WTC11 (cell line): ENCODE data around the gene SAAL1. TPM values are rescaled to one million over a fixed set of nuclear protein-coding genes. Genes with fewer than 3 reads are reported as not detected.

ENCODE experiments used
- ATAC-seq: fragments of 200-7000 bp; cut with Tn5 transposase; 2 replicates; pipeline ENCODE4 v1.10.0; 2021; ENCODE audit warnings: mild to moderate bottlenecking, moderate library complexity
- CTCF ChIA-PET: fragments of 300-600 bp; sonication (Branson Sonifier 250); formaldehyde crosslinking; loops from one replicate; lab custom pipeline; 2021; ENCODE audit warnings: antibody characterized with exemption; lab: Charles Lee
- POLR2A ChIA-PET: fragments of 350-600 bp; sonication (Branson Sonifier 250); formaldehyde crosslinking; loops from one replicate; lab custom pipeline; 2021; ENCODE audit warnings: antibody characterized with exemption; lab: Charles Lee
- DNase-seq: peaks from one replicate; pipeline ENCODE4 v3.0.0; 2021; ENCODE audit warnings: low spot score
- H3K27ac Mint-ChIP-seq: 2 replicates; pipeline ENCODE4 v1.8.0; 2021; ENCODE audit warnings: mixed read lengths
- H3K27me3 Mint-ChIP-seq: 2 replicates; pipeline ENCODE4 v1.8.0; 2021; ENCODE audit warnings: low read depth, mild to moderate bottlenecking, moderate library complexity, mixed read lengths
- H3K36me3 Mint-ChIP-seq: 2 replicates; pipeline ENCODE4 v1.8.0; 2021; ENCODE audit warnings: mixed read lengths
- H3K4me1 Mint-ChIP-seq: 2 replicates; pipeline ENCODE4 v1.8.0; 2022; ENCODE audit warnings: mixed read lengths
- H3K4me3 Mint-ChIP-seq: 2 replicates; pipeline ENCODE4 v1.8.0; 2021; ENCODE audit warnings: mild to moderate bottlenecking, moderate library complexity, mixed read lengths
- H3K9me3 Mint-ChIP-seq: 2 replicates; pipeline ENCODE4 v1.8.0; 2021; ENCODE audit warnings: mixed read lengths
- ATF1 ChIP-seq: sonication (generic); formaldehyde crosslinking; IDR thresholded peaks from 2 replicates; pipeline ENCODE4 v1.8.1; 2023; ENCODE audit warnings: mild to moderate bottlenecking, moderate library complexity, missing genetic modification reagents
- CBFB ChIP-seq: sonication (generic); formaldehyde crosslinking; IDR thresholded peaks from 2 replicates; pipeline ENCODE4 v1.8.1; 2022; ENCODE audit warnings: mild to moderate bottlenecking, low read depth, missing genetic modification reagents
- CREB1 ChIP-seq: sonication (generic); formaldehyde crosslinking; IDR thresholded peaks from 2 replicates; pipeline ENCODE4 v1.8.0; 2023; ENCODE audit warnings: mild to moderate bottlenecking, missing genetic modification reagents
- FOXK1 ChIP-seq: sonication (generic); formaldehyde crosslinking; IDR thresholded peaks from 2 replicates; pipeline ENCODE4 v1.8.0; 2022; ENCODE audit warnings: mild to moderate bottlenecking, moderate library complexity, missing genetic modification reagents
- JAZF1 ChIP-seq: fragments of 250-450 bp; sonication (Bioruptor Pico); IDR thresholded peaks from 2 replicates; pipeline ENCODE4 v1.9.0; 2021; ENCODE audit warnings: moderate library complexity, mild to moderate bottlenecking, inconsistent platforms
- MYBL2 ChIP-seq: sonication (generic); formaldehyde crosslinking; IDR thresholded peaks from 2 replicates; pipeline ENCODE4 v1.8.1; 2023; ENCODE audit warnings: mild to moderate bottlenecking, moderate library complexity, missing genetic modification reagents
- NFE2L1 ChIP-seq: sonication (generic); formaldehyde crosslinking; IDR thresholded peaks from 2 replicates; pipeline ENCODE4 v1.8.1; 2023; ENCODE audit warnings: missing genetic modification reagents
- SP1 ChIP-seq: sonication (generic); formaldehyde crosslinking; conservative IDR thresholded peaks from 2 replicates; pipeline ENCODE4 v1.8.1; 2022; ENCODE audit warnings: missing genetic modification reagents
- TCF7 ChIP-seq: sonication (generic); formaldehyde crosslinking; IDR thresholded peaks from 2 replicates; pipeline ENCODE4 v1.8.0; 2022; ENCODE audit warnings: mild to moderate bottlenecking, low read depth, missing genetic modification reagents, moderate library complexity
- TEAD1 ChIP-seq: sonication (generic); formaldehyde crosslinking; IDR thresholded peaks from 2 replicates; pipeline ENCODE4 v1.8.0; 2022; ENCODE audit warnings: mild to moderate bottlenecking, missing genetic modification reagents
- ZBTB21 ChIP-seq: sonication (generic); formaldehyde crosslinking; IDR thresholded peaks from 2 replicates; pipeline ENCODE4 v1.8.1; 2023; ENCODE audit warnings: mild to moderate bottlenecking, missing genetic modification reagents, borderline replicate concordance
- ZNF138 ChIP-seq: sonication (generic); formaldehyde crosslinking; conservative IDR thresholded peaks from 2 replicates; pipeline ENCODE4 v1.8.1; 2022; ENCODE audit warnings: mild to moderate bottlenecking, moderate library complexity, missing genetic modification reagents
- ZNF219 ChIP-seq: sonication (generic); formaldehyde crosslinking; IDR thresholded peaks from 2 replicates; pipeline ENCODE4 v1.8.0; 2023; ENCODE audit warnings: missing genetic modification reagents, mild to moderate bottlenecking, borderline replicate concordance
- ZNF232 ChIP-seq: sonication (generic); formaldehyde crosslinking; IDR thresholded peaks from 2 replicates; pipeline ENCODE4 v1.8.0; 2022; ENCODE audit warnings: mild to moderate bottlenecking, missing genetic modification reagents
- total RNA-seq: library from RNA; stranded (reverse); gene quantifications from 3 replicates; pipeline ENCODE4 v1.2.3, GENCODE V29; 2021
- TF ChIP-seq, protein P1 (sequence below): fragments of 250-450 bp; sonication (Bioruptor Pico); IDR thresholded peaks from 2 replicates; pipeline ENCODE4 v1.9.0; 2021; ENCODE audit warnings: mild to moderate bottlenecking, borderline replicate concordance
- TF ChIP-seq, protein P2 (sequence below): fragments of 250-450 bp; sonication (Bioruptor Pico); IDR thresholded peaks from 2 replicates; pipeline ENCODE4 v1.9.0; 2021; ENCODE audit warnings: moderate library complexity, mild to moderate bottlenecking, inconsistent platforms, borderline replicate concordance
- TF ChIP-seq, protein P3 (sequence below): fragments of 250-450 bp; sonication (Bioruptor Pico); conservative IDR thresholded peaks from 2 replicates; pipeline ENCODE4 v1.9.0; 2021; ENCODE audit warnings: mild to moderate bottlenecking
- TF ChIP-seq, protein P4 (sequence below): sonication (generic); formaldehyde crosslinking; IDR thresholded peaks from 2 replicates; pipeline ENCODE4 v1.8.0; 2022; ENCODE audit warnings: mild to moderate bottlenecking, missing genetic modification reagents
- TF ChIP-seq, protein P5 (sequence below): sonication (generic); formaldehyde crosslinking; IDR thresholded peaks from 2 replicates; pipeline ENCODE4 v1.8.1; 2022; ENCODE audit warnings: low read depth, missing genetic modification reagents, borderline replicate concordance
- TF ChIP-seq, protein P6 (sequence below): sonication (generic); formaldehyde crosslinking; IDR thresholded peaks from 2 replicates; pipeline ENCODE4 v1.8.0; 2022; ENCODE audit warnings: mild to moderate bottlenecking, missing genetic modification reagents

SAAL1 gene
- total RNA-seq, 1 experiment from 2014 or later, result 40.9 TPM

DNA sequence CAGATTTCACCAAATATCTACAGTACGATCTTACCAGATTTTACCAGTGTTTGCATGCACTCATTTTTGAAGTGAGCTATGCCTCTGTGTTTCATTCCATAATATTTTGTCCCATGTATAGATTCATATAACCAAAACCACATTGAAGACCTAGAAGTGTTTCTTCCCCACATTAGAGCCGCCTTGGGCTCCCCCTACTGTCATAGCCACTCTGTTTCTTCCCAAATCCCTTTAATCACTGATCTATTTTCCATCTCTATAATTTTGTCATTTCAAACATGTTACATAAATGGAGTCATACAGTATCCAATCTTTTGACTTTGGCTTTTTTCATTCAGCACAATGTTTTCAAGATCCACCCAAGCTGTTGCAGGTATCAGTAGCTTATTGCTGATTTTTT, 39.1 kb upstream of the SAAL1 start:
- ATAC-seq (no peak), DNase-seq (no peak)
- Mint-ChIP-seq H3K4me3 (no peak overlapping the region), H3K27ac (no peak overlapping the region)
- no peak for TF ChIP-seq SP1 (CRISPR knock-in tag)
- TF ChIP-seq, all 79 proteins: peak for 0
- POLR2A ChIA-PET, result no interaction called here
- CTCF ChIA-PET, result interaction anchor here (0.6 to 1.7 kb wide), 3 partner anchors 30 to 59 kb away, joined by 4 to 8 read pairs (median 6); no protein-coding TSS in a partner anchor
- Mint-ChIP-seq H3K27me3 (peaks cover 18% of the 10 kb centered on the region), H3K36me3 (no peaks in the 10 kb centered on the region), H3K9me3 (peaks cover 12% of the 10 kb centered on the region), H3K4me1 (no peaks in the 10 kb centered on the region; the same call in 1 of the 2 replicates)

DNA sequence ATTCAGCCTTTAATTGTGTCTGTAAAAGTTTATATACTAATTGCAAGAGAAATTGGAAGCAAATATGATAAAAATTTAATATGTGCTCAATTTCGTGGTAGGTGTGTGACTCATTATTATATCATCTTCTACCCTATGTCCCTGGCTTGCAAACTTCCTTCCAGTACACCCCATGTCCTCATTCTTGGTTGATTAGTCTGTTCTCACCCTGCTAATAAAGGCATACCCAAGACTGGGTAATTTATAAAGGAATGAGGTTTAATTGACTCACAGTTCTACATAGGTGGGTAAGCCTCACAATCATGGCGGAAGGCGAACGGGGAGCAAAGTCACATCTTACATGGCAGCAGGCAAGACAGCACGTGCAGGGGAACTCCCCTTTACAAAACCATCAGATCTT, 38.4 kb upstream of the SAAL1 start:
- DNase-seq (no peak), ATAC-seq (no peak)
- TF ChIP-seq, protein P1, sequence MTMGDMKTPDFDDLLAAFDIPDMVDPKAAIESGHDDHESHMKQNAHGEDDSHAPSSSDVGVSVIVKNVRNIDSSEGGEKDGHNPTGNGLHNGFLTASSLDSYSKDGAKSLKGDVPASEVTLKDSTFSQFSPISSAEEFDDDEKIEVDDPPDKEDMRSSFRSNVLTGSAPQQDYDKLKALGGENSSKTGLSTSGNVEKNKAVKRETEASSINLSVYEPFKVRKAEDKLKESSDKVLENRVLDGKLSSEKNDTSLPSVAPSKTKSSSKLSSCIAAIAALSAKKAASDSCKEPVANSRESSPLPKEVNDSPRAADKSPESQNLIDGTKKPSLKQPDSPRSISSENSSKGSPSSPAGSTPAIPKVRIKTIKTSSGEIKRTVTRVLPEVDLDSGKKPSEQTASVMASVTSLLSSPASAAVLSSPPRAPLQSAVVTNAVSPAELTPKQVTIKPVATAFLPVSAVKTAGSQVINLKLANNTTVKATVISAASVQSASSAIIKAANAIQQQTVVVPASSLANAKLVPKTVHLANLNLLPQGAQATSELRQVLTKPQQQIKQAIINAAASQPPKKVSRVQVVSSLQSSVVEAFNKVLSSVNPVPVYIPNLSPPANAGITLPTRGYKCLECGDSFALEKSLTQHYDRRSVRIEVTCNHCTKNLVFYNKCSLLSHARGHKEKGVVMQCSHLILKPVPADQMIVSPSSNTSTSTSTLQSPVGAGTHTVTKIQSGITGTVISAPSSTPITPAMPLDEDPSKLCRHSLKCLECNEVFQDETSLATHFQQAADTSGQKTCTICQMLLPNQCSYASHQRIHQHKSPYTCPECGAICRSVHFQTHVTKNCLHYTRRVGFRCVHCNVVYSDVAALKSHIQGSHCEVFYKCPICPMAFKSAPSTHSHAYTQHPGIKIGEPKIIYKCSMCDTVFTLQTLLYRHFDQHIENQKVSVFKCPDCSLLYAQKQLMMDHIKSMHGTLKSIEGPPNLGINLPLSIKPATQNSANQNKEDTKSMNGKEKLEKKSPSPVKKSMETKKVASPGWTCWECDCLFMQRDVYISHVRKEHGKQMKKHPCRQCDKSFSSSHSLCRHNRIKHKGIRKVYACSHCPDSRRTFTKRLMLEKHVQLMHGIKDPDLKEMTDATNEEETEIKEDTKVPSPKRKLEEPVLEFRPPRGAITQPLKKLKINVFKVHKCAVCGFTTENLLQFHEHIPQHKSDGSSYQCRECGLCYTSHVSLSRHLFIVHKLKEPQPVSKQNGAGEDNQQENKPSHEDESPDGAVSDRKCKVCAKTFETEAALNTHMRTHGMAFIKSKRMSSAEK (CRISPR knock-in tag), result no peak
- TF ChIP-seq CREB1 (CRISPR knock-in tag), result no peak
- no peak for TF ChIP-seq JAZF1 (CRISPR knock-in tag)
- no peak for TF ChIP-seq ATF1 (CRISPR knock-in tag)
- no peak for TF ChIP-seq ZNF232 (CRISPR knock-in tag)
- no peak for TF ChIP-seq ZNF219
- no peak for TF ChIP-seq FOXK1 (CRISPR knock-in tag)
- TF ChIP-seq CBFB (CRISPR knock-in tag), result no peak
- TF ChIP-seq TEAD1 (CRISPR knock-in tag), result no peak
- TF ChIP-seq, protein P2, sequence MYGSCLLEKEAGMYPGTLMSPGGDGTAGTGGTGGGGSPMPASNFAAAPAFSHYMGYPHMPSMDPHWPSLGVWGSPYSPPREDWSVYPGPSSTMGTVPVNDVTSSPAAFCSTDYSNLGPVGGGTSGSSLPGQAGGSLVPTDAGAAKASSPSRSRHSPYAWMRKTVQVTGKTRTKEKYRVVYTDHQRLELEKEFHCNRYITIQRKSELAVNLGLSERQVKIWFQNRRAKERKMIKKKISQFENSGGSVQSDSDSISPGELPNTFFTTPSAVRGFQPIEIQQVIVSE (CRISPR knock-in tag), result no peak
- TF ChIP-seq ZNF138 (CRISPR knock-in tag), result no peak
- TF ChIP-seq ZBTB21 (CRISPR knock-in tag), result no peak
- TF ChIP-seq TCF7 (CRISPR knock-in tag), result no peak
- TF ChIP-seq, protein P3, sequence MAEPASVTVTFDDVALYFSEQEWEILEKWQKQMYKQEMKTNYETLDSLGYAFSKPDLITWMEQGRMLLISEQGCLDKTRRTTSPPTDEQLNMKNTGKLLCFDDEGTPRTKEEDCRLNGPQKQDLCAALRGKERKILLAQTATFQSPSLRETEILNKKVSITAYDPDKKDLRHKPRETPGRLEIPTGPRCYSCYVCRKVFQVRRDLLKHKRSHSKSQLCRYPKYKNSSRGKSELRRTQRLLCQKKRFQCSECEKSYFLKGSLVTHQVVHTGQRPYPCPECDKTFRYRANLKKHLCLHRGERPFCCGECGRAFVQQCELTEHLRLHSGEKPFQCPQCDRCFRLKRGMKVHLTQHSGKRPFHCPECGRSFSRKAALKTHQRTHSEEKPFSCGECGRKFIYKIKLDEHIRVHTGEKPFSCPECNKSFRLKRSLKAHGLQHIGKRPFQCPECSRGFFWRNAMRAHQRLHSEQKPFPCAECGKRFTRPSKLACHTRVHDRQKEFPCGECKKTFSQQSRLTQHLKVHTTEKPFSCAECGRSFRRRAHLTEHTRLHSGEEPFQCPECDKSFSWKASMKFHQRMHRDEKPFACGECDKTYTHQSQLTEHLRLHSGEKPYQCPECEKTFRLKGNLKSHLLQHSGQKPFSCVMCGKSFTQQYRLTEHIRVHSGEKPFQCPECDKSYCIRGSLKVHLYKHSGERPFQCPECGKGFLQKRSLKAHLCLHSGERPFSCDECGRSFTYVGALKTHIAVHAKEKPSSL, result no peak
- TF ChIP-seq, protein P4, sequence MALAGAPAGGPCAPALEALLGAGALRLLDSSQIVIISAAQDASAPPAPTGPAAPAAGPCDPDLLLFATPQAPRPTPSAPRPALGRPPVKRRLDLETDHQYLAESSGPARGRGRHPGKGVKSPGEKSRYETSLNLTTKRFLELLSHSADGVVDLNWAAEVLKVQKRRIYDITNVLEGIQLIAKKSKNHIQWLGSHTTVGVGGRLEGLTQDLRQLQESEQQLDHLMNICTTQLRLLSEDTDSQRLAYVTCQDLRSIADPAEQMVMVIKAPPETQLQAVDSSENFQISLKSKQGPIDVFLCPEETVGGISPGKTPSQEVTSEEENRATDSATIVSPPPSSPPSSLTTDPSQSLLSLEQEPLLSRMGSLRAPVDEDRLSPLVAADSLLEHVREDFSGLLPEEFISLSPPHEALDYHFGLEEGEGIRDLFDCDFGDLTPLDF, result no peak
- TF ChIP-seq, protein P5, sequence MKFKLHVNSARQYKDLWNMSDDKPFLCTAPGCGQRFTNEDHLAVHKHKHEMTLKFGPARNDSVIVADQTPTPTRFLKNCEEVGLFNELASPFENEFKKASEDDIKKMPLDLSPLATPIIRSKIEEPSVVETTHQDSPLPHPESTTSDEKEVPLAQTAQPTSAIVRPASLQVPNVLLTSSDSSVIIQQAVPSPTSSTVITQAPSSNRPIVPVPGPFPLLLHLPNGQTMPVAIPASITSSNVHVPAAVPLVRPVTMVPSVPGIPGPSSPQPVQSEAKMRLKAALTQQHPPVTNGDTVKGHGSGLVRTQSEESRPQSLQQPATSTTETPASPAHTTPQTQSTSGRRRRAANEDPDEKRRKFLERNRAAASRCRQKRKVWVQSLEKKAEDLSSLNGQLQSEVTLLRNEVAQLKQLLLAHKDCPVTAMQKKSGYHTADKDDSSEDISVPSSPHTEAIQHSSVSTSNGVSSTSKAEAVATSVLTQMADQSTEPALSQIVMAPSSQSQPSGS (CRISPR knock-in tag), result no peak
- no peak for TF ChIP-seq NFE2L1 (CRISPR knock-in tag)
- no peak for TF ChIP-seq MYBL2 (CRISPR knock-in tag)
- TF ChIP-seq, protein P6, sequence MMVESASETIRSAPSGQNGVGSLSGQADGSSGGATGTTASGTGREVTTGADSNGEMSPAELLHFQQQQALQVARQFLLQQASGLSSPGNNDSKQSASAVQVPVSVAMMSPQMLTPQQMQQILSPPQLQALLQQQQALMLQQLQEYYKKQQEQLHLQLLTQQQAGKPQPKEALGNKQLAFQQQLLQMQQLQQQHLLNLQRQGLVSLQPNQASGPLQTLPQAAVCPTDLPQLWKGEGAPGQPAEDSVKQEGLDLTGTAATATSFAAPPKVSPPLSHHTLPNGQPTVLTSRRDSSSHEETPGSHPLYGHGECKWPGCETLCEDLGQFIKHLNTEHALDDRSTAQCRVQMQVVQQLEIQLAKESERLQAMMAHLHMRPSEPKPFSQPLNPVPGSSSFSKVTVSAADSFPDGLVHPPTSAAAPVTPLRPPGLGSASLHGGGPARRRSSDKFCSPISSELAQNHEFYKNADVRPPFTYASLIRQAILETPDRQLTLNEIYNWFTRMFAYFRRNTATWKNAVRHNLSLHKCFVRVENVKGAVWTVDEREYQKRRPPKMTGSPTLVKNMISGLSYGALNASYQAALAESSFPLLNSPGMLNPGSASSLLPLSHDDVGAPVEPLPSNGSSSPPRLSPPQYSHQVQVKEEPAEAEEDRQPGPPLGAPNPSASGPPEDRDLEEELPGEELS (CRISPR knock-in tag), result no peak
- ChIA-PET POLR2A (no interaction called here), CTCF (no interaction called here)
- Mint-ChIP-seq H3K27ac (no peak overlapping the region), H3K9me3 (peaks cover 12% of the 10 kb centered on the region), H3K4me1 (no peaks in the 10 kb centered on the region; the same call in 1 of the 2 replicates), H3K4me3 (no peak overlapping the region), H3K27me3 (peaks cover 23% of the 10 kb centered on the region), H3K36me3 (no peaks in the 10 kb centered on the region)
